Neural cell (in vitro differentiated cells): Measurements from ENCODE around the gene ARMC2.

Source experiments
- CTCF ChIP-seq: fragments of 450-650 bp; IDR thresholded peaks from 2 replicates; pipeline ENCODE4 v1.5.1; 2014; ENCODE audit warnings: antibody characterized with exemption, mild to moderate bottlenecking, moderate library complexity; ENCODE audit not compliant: poor library complexity, severe bottlenecking
- EP300 ChIP-seq: fragments of 450-650 bp; conservative IDR thresholded peaks from 2 replicates; pipeline ENCODE4 v1.6.1; 2014; ENCODE audit warnings: antibody characterized with exemption, mild to moderate bottlenecking, moderate library complexity; ENCODE audit not compliant: poor library complexity, severe bottlenecking
- EZH2 ChIP-seq: fragments of 200-600, 300-800 bp; shearing (Covaris generic), sonication (generic); IDR thresholded peaks from 2 replicates; pipeline ENCODE4 v1.6.1; 2014; ENCODE audit warnings: antibody characterized with exemption, low read length, borderline replicate concordance, mild to moderate bottlenecking; ENCODE audit not compliant: insufficient read depth, poor library complexity, severe bottlenecking
- MXI1 ChIP-seq: fragments of 450-650 bp; conservative IDR thresholded peaks from 2 replicates; pipeline ENCODE4 v1.6.1; 2014; ENCODE audit warnings: antibody characterized with exemption, mild to moderate bottlenecking; ENCODE audit not compliant: poor library complexity, severe bottlenecking
- POLR2AphosphoS5 ChIP-seq: IDR thresholded peaks from 2 replicates; pipeline ENCODE4 v1.6.1; 2012
- RAD21 ChIP-seq: fragments of 450-650 bp; conservative IDR thresholded peaks from 2 replicates; pipeline ENCODE4 v1.6.1; 2014; ENCODE audit warnings: antibody characterized with exemption, mild to moderate bottlenecking, moderate library complexity
- REST ChIP-seq: IDR thresholded peaks from 2 replicates; pipeline ENCODE4 v1.6.1; 2012; ENCODE audit warnings: borderline replicate concordance
- TAF1 ChIP-seq: IDR thresholded peaks from 2 replicates; pipeline ENCODE4 v1.6.1; 2012; ENCODE audit warnings: low read depth

GRCh38 chr6:109010705-109011102, 162.5 kb downstream of the ARMC2 start:
- no peak for TF ChIP-seq CTCF
- no peak for TF ChIP-seq EP300
- no peak for TF ChIP-seq EZH2
- no peak for TF ChIP-seq POLR2AphosphoS5
- no peak for TF ChIP-seq RAD21
- TF ChIP-seq MXI1 = no peak
- no peak for TF ChIP-seq TAF1
- no peak for TF ChIP-seq REST
